Activated T-helper 1 cell treated with anti-CD3 and anti-CD28 coated beads, Interleukin-2, amount 50 U/mL, for 16 hours (primary cell): ENCODE data around the gene GOLGA6L2.
"Not testable (repeated sequence)": the region's sequence is repeated elsewhere in the genome, so short reads cannot be mapped to it uniquely, and the experiment has no call there.

Experiments used
- DNase-seq, 2 donors: peaks; one replicate each; pipeline ENCODE4 v3.0.0-alpha.2; 2020; ENCODE audit warnings: low read depth in 1 of 2, low spot score in 1 of 2

The GOLGA6L2 gene

GRCh38 chr15:23425327-23425726 is 21.7 kb downstream of the GOLGA6L2 start:
- not testable (repeated sequence) for DNase-seq

- DNase-seq: no peak
Measured at GRCh38 chr15:23424111-23424904, 22.7 kb downstream of the GOLGA6L2 start.

- DNase-seq: no peak
Measured at GRCh38 chr15:23422946-23423708, 23.9 kb downstream of the GOLGA6L2 start.

GRCh38 chr15:23422099-23422945 is 24.7 kb downstream of the GOLGA6L2 start:
- no peak for DNase-seq

- DNase-seq: no peak
Measured at GRCh38 chr15:23420806-23421575, 26.1 kb downstream of the GOLGA6L2 start.

GRCh38 chr15:23416349-23417276 is 30.4 kb downstream of the GOLGA6L2 start:
- no peak for DNase-seq

- not testable (repeated sequence) for DNase-seq
Measured at GRCh38 chr15:23415866-23416265, 31.2 kb downstream of the GOLGA6L2 start.

- DNase-seq: no peak
Measured at GRCh38 chr15:23415321-23415865, 31.6 kb downstream of the GOLGA6L2 start.

GRCh38 chr15:23412881-23413600 is 34.0 kb downstream of the GOLGA6L2 start:
- DNase-seq: not testable (repeated sequence)

GRCh38 chr15:23411841-23412240 is 35.2 kb downstream of the GOLGA6L2 start:
- no peak for DNase-seq

- DNase-seq: no peak
Measured at GRCh38 chr15:23403550-23403949, 43.5 kb downstream of the GOLGA6L2 start.

GRCh38 chr15:23402544-23402943 is 44.5 kb downstream of the GOLGA6L2 start:
- no peak for DNase-seq

GRCh38 chr15:23402140-23402539 is 44.9 kb downstream of the GOLGA6L2 start:
- DNase-seq: no peak

- no peak for DNase-seq
Measured at GRCh38 chr15:23401627-23402026, 45.4 kb downstream of the GOLGA6L2 start.

GRCh38 chr15:23399207-23399606 is 47.8 kb downstream of the GOLGA6L2 start:
- not testable (repeated sequence) for DNase-seq

GRCh38 chr15:23398357-23398756 is 48.7 kb downstream of the GOLGA6L2 start:
- DNase-seq: not testable (repeated sequence)

- DNase-seq: no peak
Measured at GRCh38 chr15:23397779-23398178, 49.3 kb downstream of the GOLGA6L2 start.

- DNase-seq: no peak
Measured at GRCh38 chr15:23395832-23396231, 51.2 kb downstream of the GOLGA6L2 start.
